H9 (cell line): ENCODE measurements around the gene MICAL2. TPM values are rescaled to one million over a fixed set of nuclear protein-coding genes. Genes with fewer than 3 reads are reported as not detected.

ENCODE experiments used
- DNase-seq: peaks from one replicate; pipeline ENCODE4 v3.0.0-alpha.2; 2017
- H2AFZ ChIP-seq: one replicate; pipeline ENCODE4 v1.6.1; 2013; ENCODE audit warnings: mild to moderate bottlenecking, low read length, control low read depth, moderate library complexity
- H2AK5ac ChIP-seq: 2 replicates; pipeline ENCODE4 v1.6.1; 2013; ENCODE audit warnings: low read length, control low read depth, mixed read lengths; ENCODE audit not compliant: insufficient read length
- H2BK120ac ChIP-seq: one replicate; pipeline ENCODE4 v1.6.1; 2013; ENCODE audit warnings: low read depth, mild to moderate bottlenecking, low read length, control low read depth, inconsistent platforms; ENCODE audit not compliant: poor library complexity, severe bottlenecking
- H2BK12ac ChIP-seq: 2 replicates; pipeline ENCODE4 v1.6.1; 2013; ENCODE audit warnings: low read length, control low read depth, mixed read lengths, low read depth; ENCODE audit not compliant: insufficient read length
- H2BK15ac ChIP-seq: 2 replicates; pipeline ENCODE4 v1.6.1; 2013; ENCODE audit warnings: low read depth, low read length, control low read depth
- H2BK20ac ChIP-seq: one replicate; pipeline ENCODE4 v1.6.1; 2013; ENCODE audit warnings: low read depth, mild to moderate bottlenecking, low read length, control low read depth, inconsistent platforms; ENCODE audit not compliant: poor library complexity, severe bottlenecking
- H2BK5ac ChIP-seq: 2 replicates; pipeline ENCODE4 v1.6.1; 2013; ENCODE audit warnings: low read length, control low read depth, mixed read lengths; ENCODE audit not compliant: insufficient read length
- H3K14ac ChIP-seq: 2 replicates; pipeline ENCODE4 v1.6.1; 2013; ENCODE audit warnings: low read length, control low read depth; ENCODE audit not compliant: insufficient read depth
- H3K18ac ChIP-seq: 2 replicates; pipeline ENCODE4 v1.6.1; 2013; ENCODE audit warnings: low read depth, mild to moderate bottlenecking, mixed read lengths, low read length, control low read depth; ENCODE audit not compliant: insufficient read length
- H3K23ac ChIP-seq: 2 replicates; pipeline ENCODE4 v1.6.1; 2013; ENCODE audit warnings: low read length, control low read depth, mixed read lengths, low read depth; ENCODE audit not compliant: insufficient read length
- H3K23me2 ChIP-seq: 2 replicates; pipeline ENCODE4 v1.6.1; 2013; ENCODE audit warnings: low read depth, mild to moderate bottlenecking, mixed read lengths, low read length, control low read depth; ENCODE audit not compliant: insufficient read length, poor library complexity, severe bottlenecking
- H3K27ac ChIP-seq: 2 replicates; pipeline ENCODE4 v1.5.1; 2013; ENCODE audit warnings: low read length, control low read depth, mixed read lengths, low read depth; ENCODE audit not compliant: insufficient read length
- H3K27me3 ChIP-seq: 2 replicates; pipeline ENCODE4 v1.6.1; 2013; ENCODE audit warnings: low read length, control low read depth, inconsistent platforms; ENCODE audit not compliant: insufficient read depth
- H3K4ac ChIP-seq: 2 replicates; pipeline ENCODE4 v1.6.1; 2013; ENCODE audit warnings: low read depth, mild to moderate bottlenecking, control low read depth, inconsistent platforms, low read length, moderate library complexity
- H3K4me1 ChIP-seq: 2 replicates; pipeline ENCODE4 v1.6.1; 2013; ENCODE audit warnings: low read length, control low read depth, inconsistent platforms; ENCODE audit not compliant: insufficient read depth
- H3K4me2 ChIP-seq: 2 replicates; pipeline ENCODE4 v1.6.1; 2013; ENCODE audit warnings: low read length, control low read depth, mixed read lengths; ENCODE audit not compliant: insufficient read length, insufficient read depth
- H3K56ac ChIP-seq: 2 replicates; pipeline ENCODE4 v1.6.1; 2013; ENCODE audit warnings: low read depth, mild to moderate bottlenecking, mixed read lengths, low read length, control low read depth; ENCODE audit not compliant: insufficient read length
- H3K79me1 ChIP-seq: 2 replicates; pipeline ENCODE4 v1.6.1; 2013; ENCODE audit warnings: low read depth, mild to moderate bottlenecking, moderate library complexity, low read length, control low read depth, inconsistent platforms; ENCODE audit not compliant: insufficient read depth, poor library complexity, severe bottlenecking
- H3K79me2 ChIP-seq: 2 replicates; pipeline ENCODE4 v1.6.1; 2013; ENCODE audit warnings: low read length, control low read depth, inconsistent platforms; ENCODE audit not compliant: insufficient read depth
- H3K9ac ChIP-seq: 2 replicates; pipeline ENCODE4 v1.6.1; 2013; ENCODE audit warnings: low read length, control low read depth, mixed read lengths; ENCODE audit not compliant: insufficient read length; ENCODE audit errors: extremely low read depth
- H3K9me3 ChIP-seq: one replicate; pipeline ENCODE4 v1.6.1; 2013; ENCODE audit warnings: low read depth, low read length, inconsistent platforms; ENCODE audit not compliant: control insufficient read depth
- H3T11ph ChIP-seq: one replicate; pipeline ENCODE4 v1.6.1; 2013; ENCODE audit warnings: mild to moderate bottlenecking, low read length, control low read depth, inconsistent platforms
- H4K20me1 ChIP-seq: one replicate; pipeline ENCODE4 v1.6.1; 2013; ENCODE audit not compliant: control insufficient read depth, insufficient read length, insufficient read depth
- H4K5ac ChIP-seq: 2 replicates; pipeline ENCODE4 v1.6.1; 2013; ENCODE audit warnings: low read depth, mild to moderate bottlenecking, mixed read lengths, low read length, control low read depth; ENCODE audit not compliant: insufficient read length
- H4K8ac ChIP-seq: replicated peaks from 2 replicates; pipeline ENCODE4 v1.6.1; 2013; ENCODE audit warnings: low read length, control low read depth, mixed read lengths, low read depth; ENCODE audit not compliant: insufficient read length
- H4K91ac ChIP-seq: 2 replicates; pipeline ENCODE4 v1.6.1; 2013; ENCODE audit warnings: low read depth, mild to moderate bottlenecking, moderate library complexity, mixed read lengths, low read length, control low read depth; ENCODE audit not compliant: insufficient read length
- H3K27ac Mint-ChIP-seq, 3 experiments: 2 replicates in 2 of 3; 3 replicates in 1 of 3; pipeline ENCODE4 v1.8.0; 2020 to 2021; ENCODE audit warnings: mixed read lengths in 3 of 3, mild to moderate bottlenecking in 1 of 3, moderate library complexity in 1 of 3
- H3K27me3 Mint-ChIP-seq: 2 replicates; pipeline ENCODE4 v1.8.0; 2021; ENCODE audit warnings: low read depth, mild to moderate bottlenecking, moderate library complexity, mixed read lengths
- H3K36me3 Mint-ChIP-seq, 3 experiments: 2 replicates in 2 of 3; 3 replicates in 1 of 3; pipeline ENCODE4 v1.8.0; 2020 to 2021; ENCODE audit warnings: low read depth in 3 of 3, mixed read lengths in 3 of 3; ENCODE audit not compliant: insufficient read depth in 1 of 3
- H3K4me1 Mint-ChIP-seq, 2 experiments: 2 replicates each; pipeline ENCODE4 v1.8.0; 2020; ENCODE audit warnings: mixed read lengths in 2 of 2
- H3K4me3 Mint-ChIP-seq, 2 experiments: 2 replicates in 1 of 2; 3 replicates in 1 of 2; pipeline ENCODE4 v1.8.0; 2020 to 2021; ENCODE audit warnings: mild to moderate bottlenecking in 2 of 2, mixed read lengths in 2 of 2, moderate library complexity in 1 of 2
- H3K9me3 Mint-ChIP-seq, 2 experiments: 2 replicates in 1 of 2; 3 replicates in 1 of 2; pipeline ENCODE4 v1.8.0; 2020; ENCODE audit warnings: mild to moderate bottlenecking in 2 of 2, mixed read lengths in 2 of 2, moderate library complexity in 1 of 2
- WGBS: extraction: QIAGEN DNeasy Blood & Tissue Kit; methylation state at CpG from one replicate; pipeline ENCODE4 v1.1.7; 2013; ENCODE audit warnings: missing lambda C conversion rate, low lambda C conversion rate, mixed read lengths; ENCODE audit not compliant: insufficient read length; ENCODE audit errors: extremely low coverage; 5-methylcytosine and 5-hydroxymethylcytosine counted together
- total RNA-seq: library from RNA; stranded (reverse); gene quantifications from 2 replicates; pipeline ENCODE4 v1.2.1, GENCODE V29; 2021
- TF ChIP-seq, protein P1 (sequence below): fragments of 200-600 bp; sonication (generic); conservative IDR thresholded peaks from 3 replicates; pipeline ENCODE4 v1.8.0; 2021; ENCODE audit warnings: antibody characterized with exemption, mild to moderate bottlenecking

Gene MICAL2
- total RNA-seq, 1 experiment from 2014 or later, result 4.7 TPM

DNA sequence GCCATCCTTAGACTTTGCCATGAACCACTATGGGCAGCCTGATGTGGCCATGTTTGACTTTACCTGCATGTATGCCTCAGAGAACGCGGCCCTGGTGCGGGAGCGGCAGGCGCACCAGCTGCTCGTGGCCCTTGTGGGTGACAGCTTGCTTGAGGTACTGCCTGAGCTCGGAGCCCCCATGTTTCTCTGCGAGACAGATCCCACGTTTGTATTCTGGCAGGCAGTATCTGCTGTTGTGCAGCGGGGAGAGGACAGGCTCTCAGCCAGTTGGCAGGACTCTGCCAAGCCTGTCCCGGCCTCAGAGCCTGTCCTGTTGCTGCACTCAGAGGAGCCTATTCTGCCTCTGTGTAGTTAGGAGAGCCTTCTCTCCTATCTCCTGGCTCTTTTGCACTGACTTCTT is 109.9 kb downstream of the MICAL2 start:
- no peaks in the 10 kb centered on the region for H3K4me1 ChIP-seq
- no peak overlapping the region for H3K4ac ChIP-seq
- no peak overlapping the region for H2BK120ac ChIP-seq
- H3K79me2 ChIP-seq, result no peaks in the 10 kb centered on the region
- H3K23ac ChIP-seq, result no peak overlapping the region
- no peak overlapping the region for H3K27ac ChIP-seq
- no peak overlapping the region for H3K56ac ChIP-seq
- H3T11ph ChIP-seq, result no peak overlapping the region
- 0 out of 2 replicates have a peak overlapping the region, but pooled peaks have one; percentile 39 for H3K14ac ChIP-seq
- peaks cover 4 to 12% of the 10 kb centered on the region in 2 experiments for H3K4me1 Mint-ChIP-seq
- no peaks in the 10 kb centered on the region for H3K36me3 Mint-ChIP-seq
- no peak overlapping the region for H3K18ac ChIP-seq
- no peaks in the 10 kb centered on the region for H3K23me2 ChIP-seq
- no peaks in the 10 kb centered on the region for H3K9me3 Mint-ChIP-seq
- H3K27ac Mint-ChIP-seq, result peak overlapping the region in 1 of 3 experiments; percentile 14; a peak in 1 of 7 replicates
- peaks cover 9% of the 10 kb centered on the region for H3K27me3 Mint-ChIP-seq
- no peaks in the 10 kb centered on the region for H4K20me1 ChIP-seq
- H4K5ac ChIP-seq, result no peak overlapping the region
- no peak overlapping the region for H2AFZ ChIP-seq
- no peak overlapping the region for H4K91ac ChIP-seq
- H3K9ac ChIP-seq, result no peak overlapping the region
- H2BK5ac ChIP-seq, result no peak overlapping the region
- TF ChIP-seq, protein P1, sequence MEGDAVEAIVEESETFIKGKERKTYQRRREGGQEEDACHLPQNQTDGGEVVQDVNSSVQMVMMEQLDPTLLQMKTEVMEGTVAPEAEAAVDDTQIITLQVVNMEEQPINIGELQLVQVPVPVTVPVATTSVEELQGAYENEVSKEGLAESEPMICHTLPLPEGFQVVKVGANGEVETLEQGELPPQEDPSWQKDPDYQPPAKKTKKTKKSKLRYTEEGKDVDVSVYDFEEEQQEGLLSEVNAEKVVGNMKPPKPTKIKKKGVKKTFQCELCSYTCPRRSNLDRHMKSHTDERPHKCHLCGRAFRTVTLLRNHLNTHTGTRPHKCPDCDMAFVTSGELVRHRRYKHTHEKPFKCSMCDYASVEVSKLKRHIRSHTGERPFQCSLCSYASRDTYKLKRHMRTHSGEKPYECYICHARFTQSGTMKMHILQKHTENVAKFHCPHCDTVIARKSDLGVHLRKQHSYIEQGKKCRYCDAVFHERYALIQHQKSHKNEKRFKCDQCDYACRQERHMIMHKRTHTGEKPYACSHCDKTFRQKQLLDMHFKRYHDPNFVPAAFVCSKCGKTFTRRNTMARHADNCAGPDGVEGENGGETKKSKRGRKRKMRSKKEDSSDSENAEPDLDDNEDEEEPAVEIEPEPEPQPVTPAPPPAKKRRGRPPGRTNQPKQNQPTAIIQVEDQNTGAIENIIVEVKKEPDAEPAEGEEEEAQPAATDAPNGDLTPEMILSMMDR, result no peak
- no peak for DNase-seq
- H2BK12ac ChIP-seq, result no peak overlapping the region
- no CpG with 5 or more reads among the region's 11 CpGs for WGBS
- H3K27me3 ChIP-seq, result no peaks in the 10 kb centered on the region
- H2BK20ac ChIP-seq, result no peak overlapping the region
- H3K79me1 ChIP-seq, result no peaks in the 10 kb centered on the region
- no peak overlapping the region for H3K4me2 ChIP-seq
- H2BK15ac ChIP-seq, result no peak overlapping the region
- no peaks in the 10 kb centered on the region for H3K9me3 ChIP-seq
- H2AK5ac ChIP-seq, result no peak overlapping the region
- H4K8ac ChIP-seq, result no peak overlapping the region
- H3K4me3 Mint-ChIP-seq, result no peak overlapping the region
